ENCODE measurements around the gene TMEM209.
"Not testable (repeated sequence)": the region's sequence is repeated elsewhere in the genome, so short reads cannot be mapped to it uniquely, and the experiment has no call there.

TMEM209 gene

GRCh38 chr7:130205084-130205947 is at the start of gene TMEM209:
TSS of gene TMEM209 (minus strand) at chr7:130205406. CDS start at chr7:130205375, 31 bp downstream.
- peak; percentile 88 to 95 for DNase-seq (ENCODE audit: extremely low read depth in 1 of 2, low read depth in 1 of 2)

- DNase-seq (ENCODE audit: extremely low read depth in 1 of 2, low read depth in 1 of 2): no peak
Measured at GRCh38 chr7:130254555-130254954, 49.3 kb upstream of the TMEM209 start.

DNA sequence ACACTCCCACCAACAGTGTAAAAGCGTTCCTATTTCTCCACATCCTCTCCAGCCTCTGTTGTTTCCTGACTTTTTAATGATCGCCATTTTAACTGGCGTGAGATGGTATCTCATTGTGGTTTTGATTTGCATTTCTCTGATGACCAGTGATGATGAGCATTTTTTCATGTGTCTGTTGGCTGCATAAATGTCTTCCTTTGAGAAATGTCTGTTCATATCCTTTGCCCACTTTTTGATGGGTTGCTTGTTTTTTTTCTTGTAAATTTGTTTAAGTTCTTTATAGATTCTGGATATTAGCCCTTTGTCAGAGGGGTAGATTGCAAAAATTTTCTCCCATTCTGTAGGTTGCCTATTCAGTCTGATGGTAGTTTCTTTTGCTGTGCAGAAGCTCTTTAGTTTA is 44.4 kb upstream of the TMEM209 start:
- not testable (repeated sequence) for DNase-seq (ENCODE audit: extremely low read depth in 1 of 2, low read depth in 1 of 2)

DNA sequence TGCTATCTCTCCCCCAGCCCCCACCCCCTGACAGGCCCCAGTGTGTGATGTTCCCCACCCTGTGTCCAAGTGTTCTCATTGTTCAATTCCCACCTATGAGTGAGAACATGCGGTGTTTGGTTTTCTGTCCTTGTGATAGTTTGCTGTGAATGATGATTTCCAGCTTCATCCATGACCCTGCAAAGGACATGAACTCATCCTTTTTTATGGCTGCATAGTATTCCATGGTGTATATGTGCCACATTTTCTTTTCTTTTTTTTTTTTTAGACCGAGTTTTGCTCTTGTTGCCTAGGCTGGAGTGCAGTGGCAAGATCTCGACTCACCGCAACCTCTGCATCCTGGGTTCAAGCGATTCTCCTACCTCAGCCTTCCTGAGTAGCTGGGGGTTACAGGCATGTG is 43.6 kb upstream of the TMEM209 start:
- not testable (repeated sequence) for DNase-seq (ENCODE audit: extremely low read depth in 1 of 2, low read depth in 1 of 2)

GRCh38 chr7:130246491-130246890 is 41.3 kb upstream of the TMEM209 start:
- DNase-seq (ENCODE audit: extremely low read depth in 1 of 2, low read depth in 1 of 2): not testable (repeated sequence)

GRCh38 chr7:130243486-130243885 is 38.3 kb upstream of the TMEM209 start:
- DNase-seq (ENCODE audit: extremely low read depth in 1 of 2, low read depth in 1 of 2): not testable (repeated sequence)

- DNase-seq (ENCODE audit: extremely low read depth in 1 of 2, low read depth in 1 of 2): peak; percentile 17 to 22
Measured at GRCh38 chr7:130242198-130243014, 37.2 kb upstream of the TMEM209 start.

DNA sequence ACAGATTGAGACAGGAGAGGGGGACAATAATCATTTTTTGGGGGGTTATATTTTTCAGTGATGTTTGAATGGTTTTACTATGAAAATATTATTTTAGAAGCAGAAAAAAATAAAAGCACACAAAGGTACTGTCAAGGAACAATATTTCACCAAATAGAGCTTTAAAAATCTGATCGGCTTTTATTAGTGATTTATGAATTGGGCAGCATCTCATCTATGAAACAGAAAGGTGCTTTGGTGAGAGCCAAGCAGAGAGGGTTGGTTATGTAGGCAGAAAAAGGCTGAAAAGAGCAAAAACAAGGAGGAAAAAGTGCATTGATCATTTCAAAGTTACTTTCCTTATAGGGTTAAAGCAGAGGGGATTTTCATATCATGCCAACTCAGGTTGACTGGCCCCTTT is 35.0 kb upstream of the TMEM209 start:
- DNase-seq (ENCODE audit: extremely low read depth in 1 of 2, low read depth in 1 of 2): no peak

DNA sequence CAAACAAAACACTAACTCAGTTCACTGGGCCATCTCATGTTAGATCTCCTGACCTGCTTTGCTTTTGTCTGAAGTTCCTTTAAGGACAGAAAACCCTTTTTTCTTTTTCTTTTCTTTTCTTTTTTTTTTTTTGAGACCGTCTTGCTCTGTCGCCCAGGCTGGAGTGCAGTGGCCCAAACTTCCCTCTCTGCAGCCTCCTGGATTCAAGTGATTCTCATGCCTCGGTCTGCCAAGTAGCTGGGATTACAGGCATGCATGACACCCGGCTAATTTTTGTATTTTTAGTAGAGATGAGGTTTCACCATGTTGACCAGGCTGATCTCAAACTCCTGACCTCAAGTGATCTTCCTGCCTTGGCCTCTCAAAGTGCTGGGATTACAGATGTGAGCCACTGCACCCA is 31.2 kb upstream of the TMEM209 start:
- not testable (repeated sequence) for DNase-seq (ENCODE audit: extremely low read depth in 1 of 2, low read depth in 1 of 2)

- no peak for DNase-seq (ENCODE audit: extremely low read depth in 1 of 2, low read depth in 1 of 2)
Measured at GRCh38 chr7:130234078-130234477, 28.9 kb upstream of the TMEM209 start.

DNA sequence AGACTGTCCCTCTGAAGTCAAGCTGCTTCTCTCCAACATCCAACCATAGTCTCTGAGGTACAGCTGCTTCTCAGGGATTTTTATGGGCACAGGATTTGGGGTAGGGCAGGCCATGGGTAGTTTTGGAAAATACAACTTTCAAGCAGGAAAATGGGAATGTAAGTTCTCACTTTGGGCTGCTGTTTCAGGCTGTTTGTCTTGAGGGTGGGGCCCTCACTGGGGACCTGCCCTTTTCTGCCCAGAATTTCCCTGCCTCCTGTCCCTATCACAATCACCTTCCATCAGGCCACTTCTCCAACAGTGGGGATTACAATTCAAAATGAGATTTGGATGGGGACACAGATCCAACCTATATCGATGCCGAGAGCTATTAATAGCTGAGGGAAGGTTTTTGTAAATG is 27.0 kb upstream of the TMEM209 start:
- no peak for DNase-seq (ENCODE audit: extremely low read depth in 1 of 2, low read depth in 1 of 2)

DNA sequence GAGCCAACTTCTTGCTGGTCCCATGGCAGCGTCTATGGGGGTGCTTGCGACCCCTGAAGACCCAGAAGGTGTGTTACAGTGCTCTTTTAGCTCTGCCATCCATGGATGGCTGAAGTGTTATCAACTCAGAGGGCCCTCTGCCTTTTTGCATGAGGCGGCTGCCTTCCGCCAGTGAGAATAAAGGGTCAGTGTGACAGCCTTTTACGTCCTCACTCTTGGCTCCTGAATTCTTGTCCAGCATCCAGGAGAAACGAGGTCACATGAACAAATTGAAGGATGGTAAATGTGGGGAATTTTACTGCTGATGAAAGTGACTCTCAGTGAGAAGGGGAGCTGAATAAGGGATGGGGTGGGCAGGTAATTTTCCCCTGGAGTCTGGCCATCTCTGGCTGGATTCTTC is 26.6 kb upstream of the TMEM209 start:
- DNase-seq (ENCODE audit: extremely low read depth in 1 of 2, low read depth in 1 of 2): no peak

DNA sequence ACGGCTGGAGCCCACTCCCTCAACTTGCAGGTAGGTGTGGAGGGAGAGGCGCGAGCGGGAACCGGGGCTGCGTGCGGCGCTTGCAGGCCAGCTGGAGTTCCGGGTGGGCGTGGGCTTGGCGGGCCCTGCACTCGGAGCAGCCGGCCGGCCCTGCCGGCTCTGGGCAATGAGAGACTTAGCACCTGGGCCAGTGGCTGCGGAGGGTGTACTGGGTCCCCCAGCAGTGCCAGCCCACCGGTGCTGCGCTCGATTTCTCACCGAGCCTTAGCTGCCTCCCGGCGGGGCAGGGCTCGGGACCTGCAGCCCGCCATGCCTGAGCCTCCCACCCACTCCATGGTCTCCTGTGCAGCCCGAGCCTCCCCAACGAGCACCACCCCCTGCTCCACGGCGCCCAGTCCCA is 24.8 kb upstream of the TMEM209 start:
- not testable (repeated sequence) for DNase-seq (ENCODE audit: extremely low read depth in 1 of 2, low read depth in 1 of 2)

- DNase-seq (ENCODE audit: extremely low read depth in 1 of 2, low read depth in 1 of 2): no peak
Measured at GRCh38 chr7:130228840-130229502, 23.8 kb upstream of the TMEM209 start.

DNA sequence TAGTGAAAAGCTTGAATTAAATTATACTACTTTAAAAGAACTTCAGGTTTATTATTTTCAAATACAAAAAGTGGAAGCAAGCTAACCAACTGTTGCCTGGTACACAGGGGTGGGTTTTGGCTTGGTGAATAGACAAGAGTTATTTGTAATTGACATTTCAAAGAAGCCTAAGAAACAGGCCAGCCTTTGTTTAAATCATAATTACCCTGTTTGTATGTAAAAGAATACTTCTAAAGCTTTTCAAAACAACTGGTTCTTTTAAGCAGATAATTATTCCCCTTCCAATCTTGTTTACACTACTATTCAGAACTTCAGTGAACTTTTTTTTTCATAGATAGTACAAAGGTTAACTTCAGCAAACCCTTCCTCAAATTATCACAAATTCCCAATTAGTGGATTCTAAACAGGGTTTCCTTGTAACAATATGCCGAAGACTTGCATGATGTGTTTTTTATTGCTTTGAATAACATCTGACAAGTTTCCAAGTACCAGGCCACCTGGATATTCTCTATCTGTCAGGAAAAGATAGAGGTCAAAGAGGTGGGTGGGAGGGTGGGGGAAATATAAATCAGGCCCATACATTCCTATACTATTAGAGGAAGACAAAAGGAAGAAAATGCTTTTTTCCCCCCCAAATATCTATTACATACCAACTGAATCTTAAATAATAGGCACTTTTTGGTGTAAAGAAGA is 22.8 kb upstream of the TMEM209 start:
- no peak for DNase-seq (ENCODE audit: extremely low read depth in 1 of 2, low read depth in 1 of 2)

DNA sequence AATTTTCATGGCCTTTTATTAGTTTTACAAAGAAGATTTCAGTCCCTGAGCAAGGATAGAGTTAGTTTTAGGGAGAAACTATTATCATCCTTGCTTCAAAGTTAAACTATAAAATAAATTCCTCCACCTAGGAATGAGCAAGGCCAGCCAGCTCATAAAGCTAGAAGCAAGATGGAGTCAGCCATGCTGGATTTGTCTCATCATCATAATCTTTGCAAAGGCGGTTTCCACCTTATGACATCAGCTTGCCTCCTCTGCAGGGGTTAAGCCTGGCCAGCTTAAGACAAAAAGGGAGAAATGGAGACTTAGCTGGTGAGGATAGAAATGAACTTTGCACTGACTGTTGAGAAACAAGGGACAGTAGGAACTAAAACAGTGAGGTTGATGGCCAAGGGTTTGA is 21.1 kb upstream of the TMEM209 start:
- DNase-seq (ENCODE audit: extremely low read depth in 1 of 2, low read depth in 1 of 2): no peak

DNA sequence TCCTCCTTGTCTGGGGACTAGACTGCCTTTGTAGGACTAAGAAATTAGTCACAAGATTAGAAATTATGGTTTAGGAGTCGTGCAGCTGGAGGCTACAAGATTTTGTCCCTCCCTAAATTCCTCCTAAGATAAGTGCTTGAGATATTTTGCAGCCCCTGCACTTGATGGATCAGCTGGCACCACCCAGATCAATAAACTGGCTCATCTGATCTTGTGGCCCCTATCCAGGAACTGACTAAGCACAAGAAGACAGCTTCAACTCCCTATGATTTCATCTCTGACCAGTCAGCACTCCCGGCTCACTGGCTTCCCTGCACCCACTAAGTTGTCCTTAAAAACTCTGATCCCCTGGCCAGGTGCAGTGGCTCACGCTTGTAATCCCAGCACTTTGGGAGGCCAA is 19.7 kb upstream of the TMEM209 start:
- not testable (repeated sequence) for DNase-seq (ENCODE audit: extremely low read depth in 1 of 2, low read depth in 1 of 2)

DNA sequence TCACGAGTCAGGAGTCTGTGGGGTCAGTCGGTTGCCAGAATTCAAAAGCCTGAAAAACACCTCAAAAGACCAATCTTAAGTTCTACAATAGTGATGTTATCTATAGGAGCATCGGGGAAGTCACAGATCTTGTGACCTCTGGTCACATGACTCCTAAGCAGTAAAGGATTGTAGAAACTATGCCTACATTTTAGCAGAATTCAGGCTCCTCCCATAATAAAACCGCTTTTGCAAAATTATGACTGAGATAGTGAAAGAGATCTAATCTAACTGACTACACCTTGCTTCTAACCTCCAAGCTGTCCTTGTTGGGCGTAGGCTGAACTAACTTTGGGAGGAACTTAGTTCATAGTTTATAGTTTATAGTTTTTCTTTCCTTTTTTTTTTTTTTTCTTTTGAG is 19.0 kb upstream of the TMEM209 start:
- DNase-seq (ENCODE audit: extremely low read depth in 1 of 2, low read depth in 1 of 2): no peak

DNA sequence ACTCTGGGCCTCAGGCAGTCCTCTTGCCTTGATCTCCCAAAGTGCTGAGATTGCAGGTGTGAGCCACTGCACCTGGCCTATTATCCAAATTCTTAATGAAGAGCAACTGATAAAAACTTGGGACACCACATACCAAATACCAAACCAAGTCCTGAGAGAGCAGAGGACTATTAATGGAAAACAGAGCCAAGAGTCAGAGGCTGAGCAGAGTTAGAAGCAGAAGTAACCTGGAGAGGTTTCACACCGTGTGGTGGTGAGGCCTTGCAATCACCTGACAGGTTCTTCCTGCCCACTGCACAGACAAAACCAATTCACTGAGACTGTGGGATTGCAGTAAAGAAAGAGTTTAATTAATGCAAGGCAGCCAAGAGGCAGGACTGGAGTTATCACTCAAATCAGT is 18.4 kb upstream of the TMEM209 start:
- no peak for DNase-seq (ENCODE audit: extremely low read depth in 1 of 2, low read depth in 1 of 2)

- DNase-seq (ENCODE audit: extremely low read depth in 1 of 2, low read depth in 1 of 2): no peak
Measured at GRCh38 chr7:130221746-130222145, 16.5 kb upstream of the TMEM209 start.

DNA sequence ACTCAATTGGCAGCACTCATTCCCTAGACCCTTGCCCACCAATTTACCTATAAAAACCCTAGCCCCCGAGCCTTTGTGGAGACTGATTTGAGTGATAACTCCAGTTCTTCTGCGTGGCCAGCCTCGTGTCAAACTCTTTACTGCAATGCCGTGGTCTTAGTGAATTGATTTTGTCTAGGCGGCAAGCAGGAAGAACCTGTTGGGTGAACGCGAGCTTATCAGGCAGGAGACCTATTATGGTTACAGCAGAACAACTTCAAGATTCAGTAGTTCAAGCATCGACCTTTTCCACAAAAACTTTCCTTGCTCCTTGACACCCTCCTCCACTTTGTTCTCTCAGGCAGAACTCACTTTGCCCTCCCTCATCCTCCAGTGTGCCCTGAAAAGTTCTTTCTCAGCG is 14.7 kb upstream of the TMEM209 start:
- DNase-seq (ENCODE audit: extremely low read depth in 1 of 2, low read depth in 1 of 2): no peak
